GM18873 (cell line): ENCODE measurements around the gene SEZ6L.

Experiments used
- ATAC-seq: cut with Tn5 transposase; IDR thresholded peaks from one replicate; pipeline ENCODE4 v1.9.1; 2021; ENCODE audit warnings: mild to moderate bottlenecking, moderate library complexity, moderate number of reproducible peaks; ENCODE audit not compliant: unreplicated experiment, low FRiP score

SEZ6L gene

GRCh38 chr22:26326803-26327202, 157.5 kb downstream of the SEZ6L start:
- ATAC-seq = no peak

- ATAC-seq = no peak
Measured at GRCh38 chr22:26327306-26327705, 158.0 kb downstream of the SEZ6L start.

- no peak for ATAC-seq
Measured at GRCh38 chr22:26328221-26328620, 159.0 kb downstream of the SEZ6L start.

- ATAC-seq = no peak
Measured at GRCh38 chr22:26330971-26331625, 161.8 kb downstream of the SEZ6L start.

DNA sequence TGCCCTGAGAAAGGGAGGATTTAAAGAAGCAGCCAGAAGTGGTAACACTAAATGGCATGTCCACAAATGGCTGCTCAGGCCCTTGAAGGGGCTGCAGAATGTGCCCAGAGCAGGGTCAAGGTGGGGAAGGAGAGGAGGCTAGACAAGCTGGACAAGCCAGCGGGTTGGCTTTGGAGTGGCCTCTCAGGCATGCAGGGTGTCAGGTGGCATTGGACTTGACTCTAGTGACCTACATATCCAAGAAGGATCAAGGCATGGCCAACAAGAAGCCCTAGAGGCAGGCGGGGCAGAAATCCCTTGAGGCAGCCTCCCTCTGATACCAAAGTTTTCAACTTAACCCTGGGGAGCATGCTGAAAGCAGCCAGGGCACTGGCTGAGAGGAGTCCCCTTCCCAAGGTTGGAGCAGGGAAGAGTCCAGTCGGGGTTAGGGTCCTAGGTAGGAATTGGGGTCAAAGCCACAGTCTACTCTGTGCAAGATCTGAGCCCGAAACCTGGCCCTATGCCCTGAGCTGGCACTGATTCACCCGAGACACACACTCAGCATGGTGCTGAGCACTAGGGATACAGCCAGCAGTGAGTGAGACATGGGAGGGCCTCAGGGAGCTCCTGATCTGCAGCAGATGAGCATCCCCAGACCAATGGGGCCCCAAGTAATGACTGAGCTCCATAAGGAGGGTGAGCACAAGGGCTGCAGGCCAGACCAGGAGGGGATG, 164.0 kb downstream of the SEZ6L start:
- ATAC-seq = no peak

GRCh38 chr22:26334232-26334631, 165.0 kb downstream of the SEZ6L start:
- no peak for ATAC-seq

- ATAC-seq = no peak
Measured at GRCh38 chr22:26336773-26337172, 167.5 kb downstream of the SEZ6L start.

DNA sequence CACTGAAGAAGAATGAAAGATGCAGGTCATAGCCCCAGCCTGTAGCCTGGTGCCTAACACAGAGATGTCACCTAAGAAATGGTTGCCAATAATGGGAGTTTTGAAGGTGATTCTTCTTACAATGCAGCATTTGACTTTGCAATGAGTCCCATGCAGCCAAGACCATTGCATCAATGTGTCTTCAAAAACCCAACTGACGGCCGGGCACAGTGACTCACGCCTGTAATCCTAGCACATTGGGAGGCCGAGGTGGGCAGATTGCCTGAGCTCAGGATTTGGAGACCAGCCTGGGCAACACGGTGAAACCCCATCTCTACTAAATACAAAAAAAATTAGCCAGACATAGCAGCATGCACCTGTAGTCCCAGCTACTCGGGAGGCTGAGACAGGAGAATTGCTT, 170.5 kb downstream of the SEZ6L start:
- ATAC-seq = no peak

GRCh38 chr22:26342745-26343410, 173.6 kb downstream of the SEZ6L start:
- ATAC-seq = no peak

DNA sequence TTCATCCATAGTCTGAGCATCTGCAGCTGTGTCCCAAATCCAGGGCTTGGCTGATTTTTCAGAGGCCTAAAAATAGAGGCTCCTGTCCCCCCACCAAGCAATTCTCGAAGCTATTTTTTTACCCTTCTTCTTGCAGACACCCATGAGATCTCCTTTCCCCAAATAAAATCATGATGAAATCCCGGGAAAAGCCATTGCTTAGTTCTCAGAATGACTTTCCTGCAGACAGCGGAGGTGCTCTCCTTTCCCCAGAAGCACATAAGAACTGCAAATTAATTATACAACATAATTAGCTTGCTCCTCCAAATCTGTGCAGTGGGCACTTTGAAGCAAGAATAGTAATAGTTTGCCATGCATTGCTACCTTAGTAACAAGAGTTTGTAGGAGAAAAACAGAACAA, 176.2 kb downstream of the SEZ6L start:
- no peak for ATAC-seq

DNA sequence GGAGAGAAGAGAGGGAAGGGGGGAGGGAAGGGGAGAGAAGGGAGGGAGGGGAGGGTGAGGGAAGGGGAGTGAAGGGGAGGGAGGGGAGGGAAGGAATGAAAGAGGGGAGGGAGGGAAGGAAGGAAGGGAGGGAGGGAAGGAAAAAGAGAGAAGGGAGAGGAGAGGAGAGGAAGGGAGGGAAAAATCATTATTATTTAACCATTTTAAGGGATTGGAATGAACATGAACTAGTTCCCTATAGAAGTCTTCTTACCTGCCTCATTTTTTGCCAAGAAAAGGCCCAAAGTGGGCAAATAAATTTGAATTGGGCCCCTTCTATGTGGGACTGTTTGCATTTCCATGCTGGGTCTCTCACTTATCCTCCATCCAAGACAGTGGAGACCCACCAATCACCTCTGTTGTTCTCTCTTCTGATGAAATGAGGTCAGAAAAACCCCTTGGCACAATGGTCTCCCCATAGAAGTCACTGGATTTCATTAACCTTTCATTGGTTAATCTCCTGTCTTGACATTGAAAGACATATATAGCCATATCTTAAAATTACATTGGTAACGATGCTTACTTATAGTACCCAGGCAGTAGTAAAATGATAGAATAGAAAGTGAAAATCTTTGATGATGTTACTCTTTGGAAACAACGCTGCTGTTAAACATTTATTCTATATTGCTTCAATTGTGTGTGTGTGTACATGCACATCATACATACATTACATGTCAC, 179.7 kb downstream of the SEZ6L start:
- no peak for ATAC-seq

- no peak for ATAC-seq
Measured at GRCh38 chr22:26354707-26355106, 185.4 kb downstream of the SEZ6L start.

GRCh38 chr22:26357281-26357680, 188.0 kb downstream of the SEZ6L start:
- ATAC-seq = no peak

- no peak for ATAC-seq
Measured at GRCh38 chr22:26357813-26358212, 188.6 kb downstream of the SEZ6L start.

GRCh38 chr22:26359156-26359555, 189.9 kb downstream of the SEZ6L start:
- ATAC-seq = no peak

DNA sequence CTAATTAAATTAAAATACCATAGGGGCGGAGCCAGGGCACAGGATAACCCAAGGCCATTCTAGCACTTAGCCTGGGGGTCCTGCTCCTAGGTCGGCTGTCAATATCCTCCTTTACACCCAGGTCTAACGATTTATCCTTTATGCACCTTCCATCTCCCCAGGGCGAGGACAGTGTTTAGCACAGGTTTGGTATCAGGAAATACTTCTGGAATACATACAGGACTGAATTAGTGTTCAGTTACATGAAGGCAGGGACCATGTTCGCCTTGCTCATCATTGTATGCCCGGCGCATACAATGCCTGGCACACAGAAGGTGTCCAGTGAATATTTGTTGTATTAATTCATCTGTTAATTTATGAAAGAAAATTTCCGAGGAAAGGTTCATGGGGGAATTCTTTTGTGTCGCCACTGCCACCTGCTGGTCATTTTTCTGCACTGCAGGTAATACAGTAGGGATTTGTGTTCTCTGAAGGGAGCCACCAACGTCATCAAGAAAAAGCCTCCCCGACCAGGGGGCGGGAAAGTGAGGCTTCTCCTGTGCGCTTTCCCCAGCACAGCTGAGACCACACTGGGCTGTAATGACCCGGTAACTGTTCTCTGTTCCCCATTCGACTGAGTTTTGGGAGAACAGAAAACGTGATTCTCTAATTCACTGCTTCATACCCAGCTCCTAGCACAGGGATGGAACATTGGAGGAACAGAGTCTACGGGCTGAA, 191.1 kb downstream of the SEZ6L start:
- ATAC-seq = no peak

- ATAC-seq = no peak
Measured at GRCh38 chr22:26362471-26362870, 193.2 kb downstream of the SEZ6L start.

DNA sequence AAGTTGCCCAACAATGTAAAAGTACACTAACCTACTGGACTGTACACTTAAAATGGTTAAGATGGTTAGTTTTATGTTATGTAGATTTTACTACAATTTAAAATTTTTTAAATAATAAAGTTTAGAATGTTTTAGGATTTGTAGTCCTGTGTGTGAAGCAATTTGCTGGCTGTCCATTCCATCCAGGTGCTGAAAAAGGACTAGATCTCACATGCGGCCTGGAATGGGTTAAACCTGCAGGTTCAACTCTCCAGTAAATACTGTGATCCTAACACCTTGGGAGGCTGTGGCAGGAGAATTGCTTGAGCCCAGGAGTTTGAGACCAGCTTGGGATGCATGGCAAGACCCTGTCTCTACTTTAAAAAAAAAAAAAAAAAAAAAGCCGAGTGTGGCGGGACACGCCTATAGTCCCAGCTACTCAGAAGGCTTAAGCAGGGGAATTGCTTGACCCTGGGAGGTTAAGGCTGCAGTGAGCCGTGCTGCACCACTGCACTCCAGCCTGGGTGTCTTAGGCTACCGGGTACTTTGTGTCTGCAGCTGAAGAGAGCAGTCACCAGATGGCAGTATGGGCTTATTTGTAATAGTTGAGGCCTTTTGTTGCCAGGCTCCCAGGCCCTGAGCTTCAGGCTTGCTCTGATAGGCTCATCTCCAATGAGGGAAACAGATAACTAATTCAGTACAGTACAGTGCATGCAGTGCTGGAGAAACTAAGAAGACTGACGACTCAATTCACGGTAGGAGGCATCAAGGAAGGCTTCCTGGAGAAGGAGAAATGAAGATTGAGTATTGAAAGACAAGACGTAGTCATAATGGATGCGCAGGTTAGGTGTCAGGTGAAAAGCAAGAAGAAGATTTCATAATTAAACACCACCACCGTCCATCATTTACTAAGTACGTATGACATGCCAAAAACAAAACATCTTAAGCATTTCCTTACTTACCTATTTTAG, 195.1 kb downstream of the SEZ6L start:
- ATAC-seq = no peak
